Measurements from ENCODE around the gene PIGH.

DNA sequence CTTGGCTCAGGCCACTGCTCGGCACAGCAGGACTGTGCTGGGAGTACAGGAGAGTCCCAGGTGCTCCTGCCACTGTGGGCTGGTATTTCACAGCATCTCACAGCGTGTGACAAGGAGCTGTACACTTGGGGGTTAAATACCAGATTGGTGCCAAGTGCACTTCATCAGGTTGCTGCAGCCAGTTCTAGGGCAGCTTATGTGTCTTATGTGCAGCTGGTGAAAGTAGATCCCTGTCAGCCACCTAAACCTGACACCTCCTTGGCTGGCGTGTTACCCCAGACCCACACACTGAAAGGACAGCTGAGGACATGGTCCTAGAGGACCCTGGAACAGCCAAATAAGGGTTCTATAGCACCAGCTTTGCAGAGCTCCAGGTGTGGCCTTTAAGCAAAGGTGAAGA, 48.1 kb downstream of the PIGH start:
- no peak for TF ChIP-seq ARNT (IDR thresholded peaks at IDR 0.05)
- no peak for TF ChIP-seq ELF4 (IDR thresholded peaks at IDR 0.05)
- TF ChIP-seq NFRKB (IDR thresholded peaks at IDR 0.05) = no peak
- no peak for TF ChIP-seq LEF1 (IDR thresholded peaks at IDR 0.05; ENCODE audit: borderline replicate concordance)
- TF ChIP-seq FOXA1 (IDR thresholded peaks at IDR 0.05) = no peak
- no peak for TF ChIP-seq TARDBP (IDR thresholded peaks at IDR 0.05)
- no peak for TF ChIP-seq SP1 (IDR thresholded peaks at IDR 0.05)
- no peak for TF ChIP-seq BHLHE40 (IDR thresholded peaks at IDR 0.05; ENCODE audit: borderline replicate concordance)
- no peak for TF ChIP-seq FOXK2 (IDR thresholded peaks at IDR 0.05)
- no peak for TF ChIP-seq FOXM1 (IDR thresholded peaks at IDR 0.05; ENCODE audit: borderline replicate concordance)
- TF ChIP-seq, protein P1, sequence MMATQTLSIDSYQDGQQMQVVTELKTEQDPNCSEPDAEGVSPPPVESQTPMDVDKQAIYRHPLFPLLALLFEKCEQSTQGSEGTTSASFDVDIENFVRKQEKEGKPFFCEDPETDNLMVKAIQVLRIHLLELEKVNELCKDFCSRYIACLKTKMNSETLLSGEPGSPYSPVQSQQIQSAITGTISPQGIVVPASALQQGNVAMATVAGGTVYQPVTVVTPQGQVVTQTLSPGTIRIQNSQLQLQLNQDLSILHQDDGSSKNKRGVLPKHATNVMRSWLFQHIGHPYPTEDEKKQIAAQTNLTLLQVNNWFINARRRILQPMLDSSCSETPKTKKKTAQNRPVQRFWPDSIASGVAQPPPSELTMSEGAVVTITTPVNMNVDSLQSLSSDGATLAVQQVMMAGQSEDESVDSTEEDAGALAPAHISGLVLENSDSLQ (IDR thresholded peaks at IDR 0.05) = no peak
- TF ChIP-seq SUZ12 (IDR thresholded peaks at IDR 0.05) = no peak
- TF ChIP-seq CTBP1 (IDR thresholded peaks at IDR 0.05; ENCODE audit: borderline replicate concordance) = no peak
